GM12875 (cell line): Measurements from ENCODE around the gene COL9A3.

Experiments
- H3K4me3 ChIP-seq: one replicate; pipeline ENCODE4 v1.5.1; 2011; ENCODE audit warnings: low read depth, low read length, control low read depth
- CTCF ChIP-seq: IDR thresholded peaks from 2 replicates; pipeline ENCODE4 v1.5.1; 2011; ENCODE audit warnings: low read depth, mild to moderate bottlenecking, control low read depth, inconsistent platforms, low read length, moderate library complexity, borderline replicate concordance; ENCODE audit not compliant: insufficient read depth

Gene COL9A3

GRCh38 chr20:62775206-62775605, 41.6 kb upstream of the COL9A3 start:
- TF ChIP-seq CTCF: no peak
- H3K4me3 ChIP-seq: no peak overlapping the region

GRCh38 chr20:62776035-62776691, 40.7 kb upstream of the COL9A3 start:
- no peak for TF ChIP-seq CTCF
- H3K4me3 ChIP-seq: no peak overlapping the region

- H3K4me3 ChIP-seq: no peak overlapping the region
- no peak for TF ChIP-seq CTCF
Observed at GRCh38 chr20:62776692-62777527, 39.9 kb upstream of the COL9A3 start.

GRCh38 chr20:62777528-62777830, 39.4 kb upstream of the COL9A3 start:
- no peak overlapping the region for H3K4me3 ChIP-seq
- no peak for TF ChIP-seq CTCF

- TF ChIP-seq CTCF: no peak
- H3K4me3 ChIP-seq: no peak overlapping the region
Observed at GRCh38 chr20:62778058-62778457, 38.8 kb upstream of the COL9A3 start.

- no peak for TF ChIP-seq CTCF
- no peak overlapping the region for H3K4me3 ChIP-seq
Observed at GRCh38 chr20:62778601-62779416, 38.0 kb upstream of the COL9A3 start.
